Astrocyte (in vitro differentiated cells and primary cell): ENCODE measurements around the gene LSP1. TPM values are rescaled to one million over a fixed set of nuclear protein-coding genes. Genes with fewer than 3 reads are reported as not detected.

ENCODE experiments used
- DNase-seq: peaks from one replicate; pipeline ENCODE4 v3.0.0-alpha.2; 2010; ENCODE audit warnings: low read depth
- FAIRE-seq: peaks from 2 replicates; lab custom pipeline; 2011; peaks lifted over from hg19 to GRCh38; lab: Jason Lieb, UNC
- H2AFZ ChIP-seq: 2 replicates; pipeline ENCODE4 v1.6.0; 2012; ENCODE audit warnings: low read depth, low read length, inconsistent platforms
- H3K27ac ChIP-seq: 2 replicates; pipeline ENCODE4 v1.5.1; 2011; ENCODE audit warnings: low read depth, low read length, inconsistent platforms
- H3K27me3 ChIP-seq: 2 replicates; pipeline ENCODE4 v1.6.0; 2011; ENCODE audit warnings: low read length, inconsistent platforms; ENCODE audit not compliant: insufficient read depth
- H3K36me3 ChIP-seq: 2 replicates; pipeline ENCODE4 v1.5.1; 2011; ENCODE audit warnings: low read length, inconsistent platforms; ENCODE audit not compliant: insufficient read depth
- H3K4me1 ChIP-seq: 2 replicates; pipeline ENCODE4 v1.5.1; 2011; ENCODE audit warnings: low read length, inconsistent platforms; ENCODE audit not compliant: insufficient read depth
- H3K4me2 ChIP-seq: 2 replicates; pipeline ENCODE4 v1.6.0; 2012; ENCODE audit warnings: low read length, inconsistent platforms
- H3K4me3 ChIP-seq: 2 replicates; pipeline ENCODE4 v1.5.1; 2011; ENCODE audit warnings: low read depth, mild to moderate bottlenecking, low read length, inconsistent platforms; ENCODE audit not compliant: insufficient read depth
- H3K79me2 ChIP-seq: 2 replicates; pipeline ENCODE4 v1.6.0; 2012; ENCODE audit warnings: mild to moderate bottlenecking, low read length, inconsistent platforms; ENCODE audit not compliant: insufficient read depth
- H3K9ac ChIP-seq: 2 replicates; pipeline ENCODE4 v1.6.0; 2012; ENCODE audit warnings: mild to moderate bottlenecking, low read length, inconsistent platforms
- H3K9me3 ChIP-seq: 2 replicates; pipeline ENCODE4 v1.5.1; 2012; ENCODE audit warnings: low read depth, mild to moderate bottlenecking, low read length, inconsistent platforms; ENCODE audit not compliant: insufficient read depth
- H4K20me1 ChIP-seq: 2 replicates; pipeline ENCODE4 v1.6.0; 2012; ENCODE audit warnings: low read length, inconsistent platforms; ENCODE audit not compliant: insufficient read depth
- H3K27ac Mint-ChIP-seq: one replicate; pipeline ENCODE4 v1.8.0; 2021; ENCODE audit warnings: mild to moderate bottlenecking, mixed read lengths; ENCODE audit not compliant: unreplicated experiment
- H3K27me3 Mint-ChIP-seq: one replicate; pipeline ENCODE4 v1.8.0; 2021; ENCODE audit warnings: low read depth, mixed read lengths; ENCODE audit not compliant: unreplicated experiment
- H3K36me3 Mint-ChIP-seq: one replicate; pipeline ENCODE4 v1.8.0; 2021; ENCODE audit warnings: low read depth, mixed read lengths; ENCODE audit not compliant: unreplicated experiment
- H3K4me1 Mint-ChIP-seq: one replicate; pipeline ENCODE4 v1.8.0; 2021; ENCODE audit warnings: low read depth, mixed read lengths; ENCODE audit not compliant: unreplicated experiment
- H3K4me3 Mint-ChIP-seq: one replicate; pipeline ENCODE4 v1.8.0; 2021; ENCODE audit warnings: mild to moderate bottlenecking, moderate library complexity, mixed read lengths; ENCODE audit not compliant: unreplicated experiment
- H3K9me3 Mint-ChIP-seq: one replicate; pipeline ENCODE4 v1.8.0; 2021; ENCODE audit warnings: mild to moderate bottlenecking, mixed read lengths; ENCODE audit not compliant: unreplicated experiment
- CTCF ChIP-seq: IDR thresholded peaks from 2 replicates; pipeline ENCODE4 v1.5.1; 2011; ENCODE audit warnings: low read depth, mild to moderate bottlenecking, inconsistent platforms, low read length, moderate library complexity; ENCODE audit not compliant: insufficient read depth
- EZH2 ChIP-seq: IDR thresholded peaks from 2 replicates; pipeline ENCODE4 v1.6.1; 2012; ENCODE audit warnings: mild to moderate bottlenecking, low read length, inconsistent platforms; ENCODE audit not compliant: insufficient read depth
- total RNA-seq: library from RNA; stranded (reverse); gene quantifications from 2 replicates; pipeline ENCODE4 v1.2.1, GENCODE V29; 2021

Gene LSP1
- total RNA-seq, 1 donor from 2014 or later: 1.3 TPM

- no peak for DNase-seq
- H3K9ac ChIP-seq: no peak overlapping the region
- H3K27ac ChIP-seq: no peak overlapping the region
- H4K20me1 ChIP-seq: no peaks in the 10 kb centered on the region
- no peak for TF ChIP-seq EZH2
- peak; percentile 33 for TF ChIP-seq CTCF
- no peaks in the 10 kb centered on the region for H3K9me3 ChIP-seq
- H3K4me3 ChIP-seq: no peak overlapping the region
- H3K79me2 ChIP-seq: no peaks in the 10 kb centered on the region
- no peak for FAIRE-seq
- peak overlapping the region; percentile 47 for H2AFZ ChIP-seq
- H3K9me3 Mint-ChIP-seq: no peaks in the 10 kb centered on the region
- H3K4me1 Mint-ChIP-seq: peaks cover 26% of the 10 kb centered on the region
- H3K4me3 Mint-ChIP-seq: no peak overlapping the region
- peaks cover 31% of the 10 kb centered on the region for H3K4me1 ChIP-seq
- H3K36me3 ChIP-seq: no peaks in the 10 kb centered on the region
- peaks cover 2% of the 10 kb centered on the region for H3K36me3 Mint-ChIP-seq
- H3K4me2 ChIP-seq: peak overlapping the region; percentile 44
- H3K27me3 ChIP-seq: no peaks in the 10 kb centered on the region
- peaks cover 20% of the 10 kb centered on the region for H3K27me3 Mint-ChIP-seq
- no peak overlapping the region for H3K27ac Mint-ChIP-seq
Observed at GRCh38 chr11:1832211-1832919, 20.5 kb upstream of the LSP1 start.

- no peak overlapping the region for H3K4me3 Mint-ChIP-seq
- Histone ChIP-seq H3K79me2 (no peaks in the 10 kb centered on the region), H3K27ac (no peak overlapping the region), H3K9ac (no peak overlapping the region), H4K20me1 (no peaks in the 10 kb centered on the region), H3K27me3 (no peaks in the 10 kb centered on the region), H3K9me3 (no peaks in the 10 kb centered on the region), H3K36me3 (no peaks in the 10 kb centered on the region), H3K4me3 (no peak overlapping the region), H3K4me2 (peak overlapping the region; percentile 44), H2AFZ (no peak overlapping the region), H3K4me1 (peaks cover 26% of the 10 kb centered on the region)
- H3K36me3 Mint-ChIP-seq: no peaks in the 10 kb centered on the region
- DNase-seq (no peak), FAIRE-seq (no peak)
- TF ChIP-seq EZH2 (no peak), CTCF (no peak)
- H3K4me1 Mint-ChIP-seq: peaks cover 20% of the 10 kb centered on the region
- H3K27ac Mint-ChIP-seq: no peak overlapping the region
- peaks cover 15% of the 10 kb centered on the region for H3K27me3 Mint-ChIP-seq
- H3K9me3 Mint-ChIP-seq: no peaks in the 10 kb centered on the region
Observed at GRCh38 chr11:1832920-1833295, 20.0 kb upstream of the LSP1 start.

GRCh38 chr11:1834062-1834610, 18.7 kb upstream of the LSP1 start:
- H3K9me3 Mint-ChIP-seq: no peaks in the 10 kb centered on the region
- no peak overlapping the region for H3K27ac Mint-ChIP-seq
- no peak overlapping the region for H3K4me3 ChIP-seq
- no peak overlapping the region for H3K4me2 ChIP-seq
- H3K79me2 ChIP-seq: no peaks in the 10 kb centered on the region
- peaks cover 14% of the 10 kb centered on the region for H3K4me1 ChIP-seq
- no peaks in the 10 kb centered on the region for H4K20me1 ChIP-seq
- H3K9ac ChIP-seq: no peak overlapping the region
- H3K4me3 Mint-ChIP-seq: no peak overlapping the region
- no peaks in the 10 kb centered on the region for H3K27me3 ChIP-seq
- no peaks in the 10 kb centered on the region for H3K36me3 Mint-ChIP-seq
- H3K9me3 ChIP-seq: no peaks in the 10 kb centered on the region
- no peak overlapping the region for H2AFZ ChIP-seq
- no peak for FAIRE-seq
- DNase-seq: no peak
- no peak for TF ChIP-seq EZH2
- no peak for TF ChIP-seq CTCF
- peaks cover 10% of the 10 kb centered on the region for H3K4me1 Mint-ChIP-seq
- H3K27me3 Mint-ChIP-seq: peaks cover 14% of the 10 kb centered on the region
- H3K36me3 ChIP-seq: no peaks in the 10 kb centered on the region
- H3K27ac ChIP-seq: no peak overlapping the region
